ENCODE results near the gene HECW1. TPM values are rescaled to one million over a fixed set of nuclear protein-coding genes. Genes with fewer than 3 reads are reported as not detected.

The HECW1 gene
- total and polyA plus RNA-seq, 2 of the 13 experiments (the other 11 are each of a cell fraction or from before 2014, with no cell fraction given), result not detected

GRCh38 chr7:43137811-43138210 is 25.4 kb downstream of the HECW1 start:
- BruUV-seq (replicated peaks), result no TSS peak
- TF ChIP-seq ZNF788 (CRISPR knock-in tag; IDR thresholded peaks at IDR 0.05; ENCODE audit: borderline replicate concordance), result no peak
- no peak for TF ChIP-seq ZNF646 (CRISPR knock-in tag; IDR thresholded peaks at IDR 0.05)
- no peak for TF ChIP-seq ZNF513 (CRISPR knock-in tag; conservative IDR thresholded peaks at IDR 0.05)
- no peak for TF ChIP-seq CREB1 (IDR thresholded peaks at IDR 0.05)
- no peak for TF ChIP-seq CREB1 (CRISPR knock-in tag; IDR thresholded peaks at IDR 0.05)
- no peak for TF ChIP-seq ZFP90 (CRISPR knock-in tag; IDR thresholded peaks at IDR 0.05; ENCODE audit: borderline replicate concordance)
- no peak for TF ChIP-seq KLF6 (CRISPR knock-in tag; IDR thresholded peaks at IDR 0.05)
- no peak for TF ChIP-seq SIX1 (CRISPR knock-in tag; IDR thresholded peaks at IDR 0.05; ENCODE audit: borderline replicate concordance)
- no peak for TF ChIP-seq SETDB1 (CRISPR knock-in tag; IDR thresholded peaks at IDR 0.05; ENCODE audit: borderline replicate concordance)
- TF ChIP-seq SKI (IDR thresholded peaks at IDR 0.05; ENCODE audit: partially characterized antibody), result no peak
- TF ChIP-seq MAF1 (CRISPR knock-in tag; IDR thresholded peaks at IDR 0.05; ENCODE audit: borderline replicate concordance), result no peak
- TF ChIP-seq SP1 (IDR thresholded peaks at IDR 0.05), result no peak
- TF ChIP-seq SP1 (CRISPR knock-in tag; IDR thresholded peaks at IDR 0.05), result no peak
- TF ChIP-seq NR2F2 (IDR thresholded peaks at IDR 0.05; ENCODE audit: borderline replicate concordance, low read depth), result no peak
- TF ChIP-seq NBN (conservative IDR thresholded peaks at IDR 0.05), result no peak
- no peak for TF ChIP-seq GMEB2 (CRISPR knock-in tag; IDR thresholded peaks at IDR 0.05; ENCODE audit: low read depth)
- TF ChIP-seq FOXM1 (CRISPR knock-in tag; IDR thresholded peaks at IDR 0.05), result no peak
- POLR2A ChIA-PET, result no interaction called here
- Histone ChIP-seq H3K9me3 (ENCODE audit: low read length) (no peaks in the 10 kb centered on the region), H2AFZ (ENCODE audit: low read length) (no peak overlapping the region), H3K4me3 (replicated peaks in 1 of 3; ENCODE audit: insufficient read depth in 1 of 3, low read depth in 2 of 3, low read length in 3 of 3) (no peak overlapping the region), H3K79me2 (ENCODE audit: insufficient read depth, low read length) (no peaks in the 10 kb centered on the region), H3K4me2 (ENCODE audit: low read depth, low read length) (no peak overlapping the region), H3K4me1 (ENCODE audit: insufficient read depth, low read length) (no peaks in the 10 kb centered on the region), H3K27me3 (ENCODE audit: control insufficient read depth in 1 of 2, insufficient read depth in 2 of 2, low read length in 2 of 2) (peaks cover 0 to 4% of the 10 kb centered on the region in 2 experiments; a peak in 1 of 5 replicates), H3K9ac (ENCODE audit: insufficient read depth, low read depth, low read length) (no peak overlapping the region), H3K27ac (ENCODE audit: extremely low read length, insufficient read depth, low read length) (no peak overlapping the region), H3K36me3 (replicated peaks in 1 of 2; ENCODE audit: control insufficient read depth in 1 of 2, insufficient read depth in 2 of 2, low read length in 2 of 2) (no peaks in the 10 kb centered on the region), H4K20me1 (ENCODE audit: insufficient read depth, low read length) (no peaks in the 10 kb centered on the region)
- DNase-seq (ENCODE audit: low spot score), result no peak
- intact Hi-C loops (cut with micrococcal nuclease; ENCODE audit: unreplicated experiment) (no loop called here), in situ Hi-C loops (cut with HindIII; ENCODE audit: extremely low pct_ligation_motif_present, low pct_unique_long_range_greater_than_20kb) (no loop called here)
- WGBS (ENCODE audit: low lambda C conversion rate), result 5% methylated on average over 3 of the region's 3 CpGs
- CTCF ChIA-PET (ENCODE audit: low intra/inter-chr PET ratio, low total read pairs), result no interaction called here
- no peak for FAIRE-seq
- ATAC-seq, result no peak

Data from HepG2 (cell line).